Measurements from ENCODE around the gene OR10A2. TPM values are rescaled to one million over a fixed set of nuclear protein-coding genes. Genes with fewer than 3 reads are reported as not detected.

The OR10A2 gene
- total and polyA plus RNA-seq, 10 of the 15 experiments (the other 5 are each of a cell fraction or from before 2014, with no cell fraction given), result 0.04 to 0.06 TPM; not detected in 8

- no peaks in the 10 kb centered on the region for H3K4me1 ChIP-seq (ENCODE audit: control insufficient read depth, insufficient read depth, low read length)
- SMC1A ChIA-PET (ENCODE audit: uncharacterized antibody, unreplicated experiment), result no interaction called here
These were observed 32.2 kb downstream of the OR10A2 start for GRCh38 chr11:6895010-6895409.

GRCh38 chr11:6898911-6899310 is 36.1 kb downstream of the OR10A2 start:
- ChIA-PET CTCF (no interaction called here), RAD21 (ENCODE audit: unreplicated experiment) (no interaction called here), SMC1A (ENCODE audit: uncharacterized antibody, unreplicated experiment) (interaction anchor here (1.1 kb wide), 1 partner anchor 10 kb away, joined by 3 read pairs; no protein-coding TSS in a partner anchor), POLR2A (no interaction called here)
- no peak overlapping the region for H3K4me2 ChIP-seq (ENCODE audit: control insufficient read depth, insufficient read depth)
- no peaks in the 10 kb centered on the region for H3K79me2 ChIP-seq (ENCODE audit: control insufficient read depth, insufficient read depth, low read length)
- H4K20me1 ChIP-seq (ENCODE audit: control insufficient read depth, insufficient read depth), result no peaks in the 10 kb centered on the region
- DNase-seq (ENCODE audit: low read depth, low spot score), result no peak
- H3K27me3 ChIP-seq (replicated peaks in 1 of 2; ENCODE audit: control insufficient read depth in 2 of 2, insufficient read depth in 2 of 2, low read length in 1 of 2), result no peaks in the 10 kb centered on the region; a peak in 1 of 4 replicates
- H3K27ac ChIP-seq (ENCODE audit: control insufficient read depth, insufficient read depth), result no peak overlapping the region
- no peaks in the 10 kb centered on the region for H3K9me3 ChIP-seq (replicated peaks; ENCODE audit: control insufficient read depth, insufficient read depth, low read length)
- H3K4me1 ChIP-seq (ENCODE audit: control insufficient read depth, insufficient read depth, low read length), result no peaks in the 10 kb centered on the region
- in situ Hi-C loops (cut with MboI), result no loop called here
- intact Hi-C loops (cut with micrococcal nuclease; ENCODE audit: unreplicated experiment), result no loop called here
- no peak overlapping the region for H2AFZ ChIP-seq (ENCODE audit: control insufficient read depth, low read depth, low read length)
- WGBS (ENCODE audit: insufficient coverage, insufficient replicate concordance, low lambda C conversion rate, missing lambda C conversion rate), result 0% methylated on average over 1 of the region's 1 CpG
- FAIRE-seq, result no peak
- TF ChIP-seq NFYB (IDR thresholded peaks at IDR 0.05; ENCODE audit: insufficient read depth, low read depth, low read length), result no peak
- TF ChIP-seq RAD51 (IDR thresholded peaks at IDR 0.05), result no peak
- no peak for TF ChIP-seq CREB1 (IDR thresholded peaks at IDR 0.05; ENCODE audit: low read depth)
- TF ChIP-seq ASH2L (IDR thresholded peaks at IDR 0.05; ENCODE audit: borderline replicate concordance, low read depth), result no peak
- TF ChIP-seq HDAC2 (IDR thresholded peaks at IDR 0.05), result no peak
- TF ChIP-seq RELB (IDR thresholded peaks at IDR 0.05; ENCODE audit: low read depth), result no peak
- no peak for ATAC-seq
- no TSS peak for BruUV-seq (replicated peaks)
- no peak overlapping the region for H3K4me3 ChIP-seq
- H3K36me3 ChIP-seq (ENCODE audit: control insufficient read depth in 2 of 2, insufficient read depth in 2 of 2, low read length in 1 of 2), result no peaks in the 10 kb centered on the region
- H3K9ac ChIP-seq (ENCODE audit: control insufficient read depth, insufficient read depth, low read length), result no peak overlapping the region

More at GRCh38 chr11:6895010-6895409, 32.2 kb downstream of the OR10A2 start:
- RAD21 ChIA-PET (ENCODE audit: unreplicated experiment), result no interaction called here
- POLR2A ChIA-PET, result no interaction called here
- no peaks in the 10 kb centered on the region for H3K79me2 ChIP-seq (ENCODE audit: control insufficient read depth, insufficient read depth, low read length)
- H3K27ac ChIP-seq (ENCODE audit: control insufficient read depth, insufficient read depth), result no peak overlapping the region
- intact Hi-C loops (cut with micrococcal nuclease; ENCODE audit: unreplicated experiment) (no loop called here), in situ Hi-C loops (cut with MboI) (no loop called here)
- FAIRE-seq (no peak), ATAC-seq (peak; percentile 98), DNase-seq (ENCODE audit: low read depth, low spot score) (peak; percentile 12)
- H4K20me1 ChIP-seq (ENCODE audit: control insufficient read depth, insufficient read depth), result no peaks in the 10 kb centered on the region
- BruUV-seq (replicated peaks), result no TSS peak
- no peak overlapping the region for H2AFZ ChIP-seq (ENCODE audit: control insufficient read depth, low read depth, low read length)
- H3K9me3 ChIP-seq (replicated peaks; ENCODE audit: control insufficient read depth, insufficient read depth, low read length), result no peaks in the 10 kb centered on the region
- no peak overlapping the region for H3K4me2 ChIP-seq (ENCODE audit: control insufficient read depth, insufficient read depth)
- H3K9ac ChIP-seq (ENCODE audit: control insufficient read depth, insufficient read depth, low read length), result no peak overlapping the region
- H3K36me3 ChIP-seq (ENCODE audit: control insufficient read depth in 2 of 2, insufficient read depth in 2 of 2, low read length in 1 of 2), result no peaks in the 10 kb centered on the region
- TF ChIP-seq MEF2B (IDR thresholded peaks at IDR 0.05; ENCODE audit: partially characterized antibody, poor library complexity, severe bottlenecking) (peak; percentile 21), ZNF274 (IDR thresholded peaks at IDR 0.05; ENCODE audit: insufficient read depth, insufficient read length) (no peak), JUNB (IDR thresholded peaks at IDR 0.05) (0 out of 2 replicates have a peak, but pooled peaks have one; percentile 21), RUNX3 (IDR thresholded peaks at IDR 0.05; ENCODE audit: low read length) (peak; percentile 54)
- CTCF ChIA-PET, result interaction anchor here (0.6 kb wide), 1 partner anchor 319 kb away, joined by 3 read pairs; no protein-coding TSS in a partner anchor
- no peak overlapping the region for H3K4me3 ChIP-seq
- no peaks in the 10 kb centered on the region for H3K27me3 ChIP-seq (replicated peaks in 1 of 2; ENCODE audit: control insufficient read depth in 2 of 2, insufficient read depth in 2 of 2, low read length in 1 of 2)
